ENCODE measurements around the gene TSPAN9. TPM values are rescaled to one million over a fixed set of nuclear protein-coding genes. Genes with fewer than 3 reads are reported as not detected.

TSPAN9 gene
- total RNA-seq, 4 donors from 2014 or later = 27.9 to 49.1 (median 42.0) TPM

DNA sequence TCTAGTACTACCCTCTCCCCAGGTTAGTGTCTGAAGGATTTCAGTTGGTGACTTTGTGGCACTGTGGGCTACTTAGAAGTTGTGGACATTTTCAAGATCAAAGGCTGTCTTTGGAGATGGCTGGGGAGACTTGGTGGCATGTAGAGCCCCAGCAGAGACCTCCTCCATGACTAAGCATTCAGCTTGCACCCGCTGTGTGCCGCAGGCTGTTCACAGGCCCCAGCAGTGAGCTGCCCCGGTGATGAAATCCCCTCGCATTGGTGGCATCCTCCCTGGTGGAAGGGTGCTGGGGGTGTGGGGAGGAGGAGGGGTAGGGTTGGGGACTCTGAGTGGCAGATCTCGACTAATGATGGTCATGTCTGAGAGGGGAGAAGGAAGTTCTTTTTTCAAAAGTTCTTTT is 173.9 kb downstream of the TSPAN9 start:
- no peak overlapping the region for H3K4me3 ChIP-seq (ENCODE audit: low read depth, poor library complexity, severe bottlenecking)
- TF ChIP-seq POLR2A (IDR thresholded peaks at IDR 0.05) = no peak
- TF ChIP-seq, protein P1, sequence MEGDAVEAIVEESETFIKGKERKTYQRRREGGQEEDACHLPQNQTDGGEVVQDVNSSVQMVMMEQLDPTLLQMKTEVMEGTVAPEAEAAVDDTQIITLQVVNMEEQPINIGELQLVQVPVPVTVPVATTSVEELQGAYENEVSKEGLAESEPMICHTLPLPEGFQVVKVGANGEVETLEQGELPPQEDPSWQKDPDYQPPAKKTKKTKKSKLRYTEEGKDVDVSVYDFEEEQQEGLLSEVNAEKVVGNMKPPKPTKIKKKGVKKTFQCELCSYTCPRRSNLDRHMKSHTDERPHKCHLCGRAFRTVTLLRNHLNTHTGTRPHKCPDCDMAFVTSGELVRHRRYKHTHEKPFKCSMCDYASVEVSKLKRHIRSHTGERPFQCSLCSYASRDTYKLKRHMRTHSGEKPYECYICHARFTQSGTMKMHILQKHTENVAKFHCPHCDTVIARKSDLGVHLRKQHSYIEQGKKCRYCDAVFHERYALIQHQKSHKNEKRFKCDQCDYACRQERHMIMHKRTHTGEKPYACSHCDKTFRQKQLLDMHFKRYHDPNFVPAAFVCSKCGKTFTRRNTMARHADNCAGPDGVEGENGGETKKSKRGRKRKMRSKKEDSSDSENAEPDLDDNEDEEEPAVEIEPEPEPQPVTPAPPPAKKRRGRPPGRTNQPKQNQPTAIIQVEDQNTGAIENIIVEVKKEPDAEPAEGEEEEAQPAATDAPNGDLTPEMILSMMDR (IDR thresholded peaks at IDR 0.05) = no peak
- intact Hi-C loops (cut with DNase I; ENCODE audit: low total_unique reads) = no loop called here
- DNase-seq (ENCODE audit: low spot score in 2 of 2) = no peak
- 90 to 95% methylated on average over 5 of the region's 5 CpGs for WGBS, 2 donors

DNA sequence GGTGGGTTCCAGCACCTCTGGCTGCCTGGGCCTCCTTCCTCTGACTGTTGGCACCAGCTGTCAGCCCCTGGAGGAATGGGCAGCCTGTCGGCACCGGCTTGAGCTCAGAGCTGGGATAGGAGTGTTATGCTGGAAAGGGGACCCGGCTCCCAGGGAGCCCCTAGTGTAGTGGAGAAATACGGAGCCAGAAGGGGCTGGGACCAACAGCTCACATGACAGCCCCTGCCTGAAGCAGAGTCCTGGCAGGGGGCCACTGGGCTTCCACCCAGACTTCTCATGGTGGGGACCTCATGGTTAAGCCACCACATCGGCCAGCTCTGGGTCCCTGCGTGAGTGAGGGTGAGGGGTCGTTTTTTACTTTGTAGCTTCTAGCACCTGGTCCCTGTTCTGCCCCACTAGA is 174.5 kb downstream of the TSPAN9 start:
- H3K4me3 ChIP-seq (ENCODE audit: low read depth, poor library complexity, severe bottlenecking) = no peak overlapping the region
- WGBS, 2 donors = 72 to 87% methylated on average over 7 of the region's 7 CpGs
- TF ChIP-seq POLR2A (IDR thresholded peaks at IDR 0.05) = no peak
- TF ChIP-seq, protein P1 (IDR thresholded peaks at IDR 0.05) = no peak
- intact Hi-C loops (cut with DNase I; ENCODE audit: low total_unique reads) = no loop called here
- no peak for DNase-seq (ENCODE audit: low spot score in 2 of 2)

DNA sequence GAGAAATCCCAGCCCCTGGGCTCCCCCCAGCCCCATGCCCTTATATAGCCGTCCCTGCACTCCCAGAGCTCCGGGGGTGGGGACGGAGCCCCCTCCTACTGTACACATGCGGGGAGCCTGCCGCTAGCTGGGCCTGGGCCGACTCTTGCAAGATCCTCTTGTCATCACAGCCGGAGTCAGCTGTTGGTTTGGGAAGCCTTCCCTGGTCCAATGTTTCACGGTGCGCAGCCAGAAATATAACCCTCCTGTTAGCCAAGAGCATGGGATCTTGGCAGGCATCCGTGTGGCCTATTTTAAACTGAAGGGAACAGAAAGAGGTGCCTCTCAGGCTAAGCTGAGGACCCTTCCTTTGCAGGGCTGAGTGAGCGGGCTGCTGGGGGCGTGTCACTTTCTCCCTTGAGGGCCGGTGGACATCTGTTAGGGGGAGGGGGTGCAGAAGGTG is 175.3 kb downstream of the TSPAN9 start:
- peak; percentile 81 to 94 for DNase-seq (ENCODE audit: low spot score in 2 of 2)
- 42% methylated on average over 10 to 13 of the region's 13 CpGs for WGBS, 2 donors
- no peak overlapping the region for H3K4me3 ChIP-seq (ENCODE audit: low read depth, poor library complexity, severe bottlenecking)
- intact Hi-C loops (cut with DNase I; ENCODE audit: low total_unique reads) = no loop called here
- TF ChIP-seq, protein P1 (IDR thresholded peaks at IDR 0.05) = no peak
- no peak for TF ChIP-seq POLR2A (IDR thresholded peaks at IDR 0.05)

DNA sequence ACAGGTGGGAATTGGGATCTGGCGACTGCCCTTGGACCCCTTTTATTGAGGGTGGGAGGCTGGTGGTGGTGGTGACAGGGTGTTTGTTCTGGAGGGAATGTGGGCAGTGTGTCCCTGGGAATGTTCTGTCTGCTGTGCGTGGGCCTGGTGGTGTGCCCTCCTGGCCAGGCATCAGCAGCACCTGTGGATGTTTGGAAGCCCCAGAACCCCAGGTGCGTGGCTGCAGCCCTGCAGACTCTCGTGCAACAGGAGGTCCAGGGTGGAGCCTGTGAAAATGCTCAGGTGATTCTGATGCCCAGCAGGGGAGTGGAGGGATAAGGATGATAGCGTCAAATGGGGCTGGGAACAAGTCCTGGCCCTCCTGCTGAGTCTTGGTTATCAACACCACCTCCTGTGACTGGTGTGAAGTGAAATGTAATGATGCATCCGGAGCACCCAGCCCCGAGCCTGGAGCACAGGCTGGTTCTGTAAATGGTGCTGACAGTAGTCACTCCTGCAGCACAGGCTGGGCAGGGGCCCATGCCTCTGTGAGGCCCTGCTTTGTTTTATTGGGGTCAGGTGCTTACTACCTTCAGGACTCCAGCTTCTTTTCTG is 176.6 kb downstream of the TSPAN9 start:
- no peak overlapping the region for H3K4me3 ChIP-seq (ENCODE audit: low read depth, poor library complexity, severe bottlenecking)
- no peak for TF ChIP-seq POLR2A (IDR thresholded peaks at IDR 0.05)
- TF ChIP-seq, protein P1 (IDR thresholded peaks at IDR 0.05) = no peak
- no peak for DNase-seq (ENCODE audit: low spot score in 2 of 2)
- WGBS, 2 donors = 89 to 97% methylated on average over 7 of the region's 7 CpGs
- intact Hi-C loops (cut with DNase I; ENCODE audit: low total_unique reads) = no loop called here

DNA sequence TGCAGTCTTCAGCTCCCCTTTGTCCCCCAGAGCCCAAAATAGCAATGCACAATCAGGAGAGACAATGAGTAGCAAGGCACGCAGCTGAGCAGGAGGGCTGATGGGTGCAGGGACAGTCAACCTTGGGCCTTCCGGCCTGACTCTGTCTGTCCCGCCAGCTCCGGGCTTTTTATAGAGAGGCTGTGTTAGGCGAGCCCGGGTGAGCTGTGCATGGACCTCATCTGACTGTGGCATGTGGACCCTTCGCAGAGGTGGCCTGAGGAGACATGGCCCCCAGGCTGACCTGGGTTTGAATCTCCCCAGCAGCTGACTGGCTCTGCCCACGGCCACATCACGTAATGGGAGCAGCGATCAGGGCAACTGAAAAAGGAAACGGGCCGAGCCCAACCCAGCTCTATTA is 177.9 kb downstream of the TSPAN9 start:
- no peak for TF ChIP-seq POLR2A (IDR thresholded peaks at IDR 0.05)
- TF ChIP-seq, protein P1 (IDR thresholded peaks at IDR 0.05) = no peak
- H3K4me3 ChIP-seq (ENCODE audit: low read depth, poor library complexity, severe bottlenecking) = no peak overlapping the region

DNA sequence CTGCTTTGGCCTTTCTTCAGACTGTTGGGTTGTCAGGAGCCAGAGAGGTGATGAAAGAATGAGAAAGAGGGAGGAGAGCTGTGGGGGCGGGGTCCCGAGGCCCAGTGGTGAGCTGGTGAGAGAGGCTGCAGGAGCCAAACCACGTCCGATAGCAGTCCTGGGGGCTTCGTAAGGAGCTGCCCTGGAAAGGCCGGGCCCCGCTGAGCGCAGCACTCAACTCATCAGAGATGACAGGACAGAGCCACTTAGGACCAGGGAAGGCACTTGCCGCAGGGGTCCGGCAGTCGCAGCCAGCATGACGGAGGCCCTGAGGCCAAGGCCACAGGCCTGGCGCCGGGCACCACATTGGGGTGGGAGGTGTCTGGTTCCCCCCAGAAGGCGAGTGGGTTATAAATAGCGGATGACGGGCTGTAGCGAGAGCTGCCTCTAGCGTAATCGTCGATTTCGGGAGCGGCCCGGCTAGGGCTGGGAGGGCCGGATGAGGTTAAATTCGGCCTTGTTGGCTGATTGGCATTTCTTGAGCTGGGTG is 179.0 kb downstream of the TSPAN9 start:
- TF ChIP-seq, protein P1 (IDR thresholded peaks at IDR 0.05) = no peak
- no peak for TF ChIP-seq POLR2A (IDR thresholded peaks at IDR 0.05)
- no peak overlapping the region for H3K4me3 ChIP-seq (ENCODE audit: low read depth, poor library complexity, severe bottlenecking)
- intact Hi-C loops (cut with DNase I; ENCODE audit: low total_unique reads) = no loop called here
- WGBS, 2 donors = 94 to 97% methylated on average over 22 to 26 of the region's 26 CpGs
- DNase-seq (ENCODE audit: low spot score in 2 of 2) = no peak

More for the DNA sequence above, 177.9 kb downstream of the TSPAN9 start:
- WGBS, 2 donors = 92 to 93% methylated on average over 12 of the region's 12 CpGs
- intact Hi-C loops (cut with DNase I; ENCODE audit: low total_unique reads) = no loop called here
- no peak for DNase-seq (ENCODE audit: low spot score in 2 of 2)

Data from lower leg skin (tissue), 4 donors.